H1 (cell line): Measurements from ENCODE around the gene PTH2R. TPM values are rescaled to one million over a fixed set of nuclear protein-coding genes. Genes with fewer than 3 reads are reported as not detected.

Source experiments
- CTCF ChIA-PET: fragments of 300-600 bp; sonication (Branson Sonifier 250); formaldehyde crosslinking; loops from one replicate; lab custom pipeline; 2021; ENCODE audit not compliant: partially characterized antibody; lab: Charles Lee
- POLR2A ChIA-PET: fragments of 300-600 bp; sonication (Branson Sonifier 250); formaldehyde crosslinking; loops from one replicate; lab custom pipeline; 2021; ENCODE audit warnings: inconsistent platforms; ENCODE audit not compliant: partially characterized antibody; lab: Charles Lee
- DNase-seq, 2 experiments: peaks; one replicate each; pipeline versions ENCODE4 v3.0.0 to v3.0.0-alpha.2; 2010 to 2022; ENCODE audit warnings: low spot score in 2 of 2, low read depth in 1 of 2, mixed read lengths in 1 of 2
- FAIRE-seq: peaks from 2 replicates; lab custom pipeline; 2011; peaks lifted over from hg19 to GRCh38; lab: Jason Lieb, UNC
- H2AFZ ChIP-seq: 2 replicates; pipeline ENCODE4 v1.8.1; 2012; ENCODE audit warnings: low read length, inconsistent platforms
- H2AK5ac ChIP-seq: 2 replicates; pipeline ENCODE4 v1.6.1; 2013; ENCODE audit warnings: low read depth, low read length
- H2BK120ac ChIP-seq: replicated peaks from 2 replicates; pipeline ENCODE3; 2013; ENCODE audit warnings: low read depth, low read length, inconsistent platforms
- H2BK12ac ChIP-seq: 2 replicates; pipeline ENCODE4 v1.6.1; 2013; ENCODE audit warnings: low read depth, low read length
- H2BK15ac ChIP-seq: 2 replicates; pipeline ENCODE4 v1.6.1; 2013; ENCODE audit warnings: low read length
- H2BK20ac ChIP-seq: 2 replicates; pipeline ENCODE4 v1.6.1; 2013; ENCODE audit warnings: low read length
- H2BK5ac ChIP-seq: 2 replicates; pipeline ENCODE4 v1.6.1; 2013; ENCODE audit warnings: low read depth, low read length
- H3K14ac ChIP-seq: 2 replicates; pipeline ENCODE4 v1.6.1; 2013; ENCODE audit warnings: inconsistent platforms; ENCODE audit not compliant: insufficient read length
- H3K18ac ChIP-seq: 2 replicates; pipeline ENCODE4 v1.6.1; 2013; ENCODE audit warnings: low read length; ENCODE audit errors: extremely low read depth
- H3K23ac ChIP-seq: 2 replicates; pipeline ENCODE4 v1.6.1; 2013; ENCODE audit warnings: inconsistent platforms; ENCODE audit not compliant: insufficient read length
- H3K23me2 ChIP-seq: 2 replicates; pipeline ENCODE4 v1.6.1; 2013; ENCODE audit warnings: low read depth, low read length
- H3K27ac ChIP-seq: 2 replicates; pipeline ENCODE4 v1.6.1; 2011; ENCODE audit warnings: low read depth, low read length, inconsistent platforms
- H3K27me3 ChIP-seq, 4 experiments: replicated peaks in 1 of 4; 1 replicate in 1 of 4; 2 replicates in 3 of 4; pipeline versions ENCODE4 v1.6.1 to v1.8.1; 2011 to 2013; ENCODE audit warnings: low read length in 3 of 4, mild to moderate bottlenecking in 3 of 4, inconsistent platforms in 2 of 4, mixed read lengths in 2 of 4, moderate library complexity in 1 of 4; ENCODE audit not compliant: control insufficient read depth in 3 of 4, insufficient read depth in 3 of 4; ENCODE audit errors: extremely low read depth in 1 of 4
- H3K36me3 ChIP-seq, 4 experiments: 2 replicates each; pipeline versions ENCODE4 v1.6.1 to v1.8.1; 2011 to 2013; ENCODE audit warnings: mild to moderate bottlenecking in 4 of 4, low read length in 3 of 4, moderate library complexity in 2 of 4, control low read depth in 1 of 4, inconsistent platforms in 1 of 4; ENCODE audit not compliant: insufficient read depth in 4 of 4, control insufficient read depth in 2 of 4
- H3K4ac ChIP-seq: replicated peaks from 2 replicates; pipeline ENCODE3; 2013; ENCODE audit warnings: low read length, low read depth, mixed read lengths, inconsistent platforms; ENCODE audit not compliant: insufficient read length
- H3K4me1 ChIP-seq, 4 experiments: replicated peaks in 1 of 4; 1 replicate in 1 of 4; 2 replicates in 3 of 4; pipeline versions ENCODE4 v1.6.1 to v1.8.1; 2011 to 2013; ENCODE audit warnings: low read length in 3 of 4, inconsistent platforms in 2 of 4, mixed read lengths in 1 of 4; ENCODE audit not compliant: insufficient read depth in 4 of 4, control insufficient read depth in 3 of 4
- H3K4me2 ChIP-seq, 2 experiments: 2 replicates each; pipeline versions ENCODE4 v1.6.1 to v1.8.1; 2011 to 2013; ENCODE audit warnings: low read depth in 2 of 2, low read length in 2 of 2, control low read depth in 1 of 2, inconsistent platforms in 1 of 2, mild to moderate bottlenecking in 1 of 2; ENCODE audit not compliant: insufficient read depth in 1 of 2
- H3K4me3 ChIP-seq, 4 experiments: fragments of 200-600, 300-600 bp in 1 of 4; sonication (generic), shearing (Covaris generic), sonication (Bioruptor Twin) in 1 of 4; 2 replicates each; pipeline versions ENCODE4 v1.5.1 to v1.8.1; 2011 to 2016; ENCODE audit warnings: low read length in 4 of 4, low read depth in 3 of 4, control low read depth in 2 of 4, inconsistent platforms in 2 of 4, mild to moderate bottlenecking in 2 of 4, mixed read lengths in 1 of 4, moderate library complexity in 1 of 4; ENCODE audit not compliant: insufficient read depth in 2 of 4; ENCODE audit errors: extremely low read depth in 1 of 4
- H3K56ac ChIP-seq: replicated peaks from 2 replicates; pipeline ENCODE3; 2013; ENCODE audit warnings: low read depth, mild to moderate bottlenecking, mixed read lengths, low read length, inconsistent platforms; ENCODE audit not compliant: insufficient read length
- H3K79me1 ChIP-seq: 2 replicates; pipeline ENCODE4 v1.6.1; 2013; ENCODE audit warnings: low read depth, low read length, control low read depth
- H3K79me2 ChIP-seq, 2 experiments: 2 replicates each; pipeline versions ENCODE4 v1.6.1 to v1.8.1; 2012 to 2013; ENCODE audit warnings: low read length in 2 of 2, mild to moderate bottlenecking in 2 of 2, inconsistent platforms in 1 of 2; ENCODE audit not compliant: insufficient read depth in 2 of 2, control insufficient read depth in 1 of 2
- H3K9ac ChIP-seq, 4 experiments: replicated peaks in 1 of 4; 1 replicate in 1 of 4; 2 replicates in 3 of 4; pipeline versions ENCODE4 v1.6.1 to v1.8.1; 2011 to 2013; ENCODE audit warnings: low read depth in 3 of 4, low read length in 3 of 4, control low read depth in 2 of 4, mild to moderate bottlenecking in 2 of 4, moderate library complexity in 2 of 4, inconsistent platforms in 1 of 4; ENCODE audit errors: extremely low read depth in 1 of 4
- H3K9me3 ChIP-seq, 2 experiments: 2 replicates each; pipeline versions ENCODE4 v1.6.1 to v1.8.1; 2012 to 2013; ENCODE audit warnings: mild to moderate bottlenecking in 2 of 2, moderate library complexity in 2 of 2, control low read depth in 1 of 2, inconsistent platforms in 1 of 2, low read depth in 1 of 2, low read length in 1 of 2, mixed read lengths in 1 of 2; ENCODE audit not compliant: insufficient read depth in 2 of 2
- H4K20me1 ChIP-seq, 2 experiments: replicated peaks in 1 of 2; 2 replicates each; pipeline versions ENCODE3 to v1.8.1; 2011 to 2013; ENCODE audit warnings: inconsistent platforms in 2 of 2, low read length in 2 of 2, mild to moderate bottlenecking in 1 of 2; ENCODE audit not compliant: insufficient read depth in 2 of 2, control insufficient read depth in 1 of 2
- H4K5ac ChIP-seq: 2 replicates; pipeline ENCODE4 v1.6.1; 2013; ENCODE audit warnings: low read length, low read depth, mixed read lengths, inconsistent platforms; ENCODE audit not compliant: insufficient read length
- H4K8ac ChIP-seq: 2 replicates; pipeline ENCODE4 v1.8.0; 2013; ENCODE audit warnings: mild to moderate bottlenecking, moderate library complexity, low read length, inconsistent platforms; ENCODE audit not compliant: insufficient read depth; ENCODE audit errors: extremely low read depth
- H4K91ac ChIP-seq: replicated peaks from 2 replicates; pipeline ENCODE3; 2013; ENCODE audit warnings: low read length, mixed read lengths, inconsistent platforms; ENCODE audit not compliant: insufficient read length
- CBX5 ChIP-seq: fragments of 300-800, 300-1000 bp; sonication (generic); IDR thresholded peaks from 2 replicates; pipeline ENCODE4 v1.7.1; 2016; ENCODE audit warnings: antibody characterized with exemption, low read length, low read depth
- FOSL1 ChIP-seq: IDR thresholded peaks from 2 replicates; pipeline ENCODE4 v1.6.1; 2011; ENCODE audit warnings: mild to moderate bottlenecking, low read depth, low read length, moderate library complexity; ENCODE audit not compliant: insufficient read depth
- WGBS, 2 experiments: shearing (Covaris generic) in 1 of 2; methylation state at CpG; one replicate each; pipeline versions ENCODE4 v1.1.6 to v1.1.7; 2013 to 2015; ENCODE audit warnings: low lambda C conversion rate in 2 of 2, mixed read lengths in 2 of 2, inconsistent platforms in 1 of 2, low coverage in 1 of 2, missing lambda C conversion rate in 1 of 2; ENCODE audit not compliant: insufficient replicate concordance in 2 of 2, insufficient coverage in 1 of 2, insufficient read length in 1 of 2; ENCODE audit errors: extremely low coverage in 1 of 2, missing lambda C conversion rate in 1 of 2; 5-methylcytosine and 5-hydroxymethylcytosine counted together
- polyA plus RNA-seq, 7 experiments: library from polyadenylated mRNA; depleted of rRNA in 3 of 7; stranded (reverse) in 5 of 7; unstranded in 2 of 7; fragments of >200 nt in 5 of 7; fragments of 200-250 nt in 2 of 7; gene quantifications; 1 replicate in 5 of 7; 2 replicates in 1 of 7; 4 replicates in 1 of 7; pipeline versions ENCODE4 v1.2.1 to v1.2.3, GENCODE V29; 2011 to 2013; ENCODE audit warnings: missing spikeins in 2 of 7, mixed read lengths in 2 of 7
- total RNA-seq: library from RNA; stranded (reverse); fragmentation: NEBNext Ultra II Directional; extraction: Animal tissue kit (Norgen Biotek cat#: 25700); gene quantifications from 2 replicates; pipeline ENCODE4 v1.2.1, GENCODE V29; 2021

PTH2R gene
- total and polyA plus RNA-seq, 2 of the 8 experiments (the other 6 are each of a cell fraction or from before 2014, with no cell fraction given) = 0.19 to 0.38 TPM

- H4K20me1 ChIP-seq = no peaks in the 10 kb centered on the region
- POLR2A ChIA-PET = no interaction called here
Observed at GRCh38 chr2:208491641-208492040, 85.0 kb downstream of the PTH2R start.

More at GRCh38 chr2:208491641-208492040, 85.0 kb downstream of the PTH2R start:
- H3K23me2 ChIP-seq = no peaks in the 10 kb centered on the region
- no peak overlapping the region for H2AFZ ChIP-seq
- H2BK120ac ChIP-seq = no peak overlapping the region
- no peak overlapping the region for H2AK5ac ChIP-seq
- H2BK12ac ChIP-seq = no peak overlapping the region
- H3K4me3 ChIP-seq = no peak overlapping the region
- no peak overlapping the region for H3K56ac ChIP-seq
- 91% methylated on average over 2 of the region's 2 CpGs; no CpG with 5 or more reads in 1 of the 2 experiments for WGBS, 2 experiments
- H3K18ac ChIP-seq = no peak overlapping the region
- TF ChIP-seq CBX5 (no peak), FOSL1 (no peak)
- TF ChIP-seq, all 59 proteins: peak for 0
- CTCF ChIA-PET = interaction anchor here (0.6 to 2.4 kb wide), 5 partner anchors 13 to 840 kb away, joined by 3 to 8 read pairs (median 3); no protein-coding TSS in a partner anchor
- no peaks in the 10 kb centered on the region for H3K79me1 ChIP-seq
- peaks cover 0 to 3% (median 0%) of the 10 kb centered on the region in 4 experiments; a peak in 1 of 7 replicates for H3K4me1 ChIP-seq
- DNase-seq (no peak), FAIRE-seq (no peak)
- H3K36me3 ChIP-seq = no peaks in the 10 kb centered on the region
- no peak overlapping the region for H2BK15ac ChIP-seq
- no peak overlapping the region for H3K23ac ChIP-seq
- no peak overlapping the region for H3K27ac ChIP-seq
- no peak overlapping the region for H3K14ac ChIP-seq
- no peak overlapping the region for H4K91ac ChIP-seq
- H3K79me2 ChIP-seq = no peaks in the 10 kb centered on the region
- no peaks in the 10 kb centered on the region for H3K9me3 ChIP-seq
- no peak overlapping the region for H2BK20ac ChIP-seq
- no peaks in the 10 kb centered on the region for H3K27me3 ChIP-seq
- H3K4me2 ChIP-seq = no peak overlapping the region
- H3K9ac ChIP-seq = no peak overlapping the region
- H2BK5ac ChIP-seq = no peak overlapping the region
- H3K4ac ChIP-seq = no peak overlapping the region
- H4K8ac ChIP-seq = no peak overlapping the region
- H4K5ac ChIP-seq = no peak overlapping the region
